ENCODE data around the gene C9orf43. TPM values are rescaled to one million over a fixed set of nuclear protein-coding genes. Genes with fewer than 3 reads are reported as not detected.

The C9orf43 gene
- total and polyA plus RNA-seq, 9 of the 15 experiments (the other 6 are each of a cell fraction or from before 2014, with no cell fraction given), result 0.21 to 0.58 (median 0.33) TPM

GRCh38 chr9:113398796-113399195, 11.8 kb upstream of the C9orf43 start:
- H3K36me3 ChIP-seq (ENCODE audit: control insufficient read depth, insufficient read depth, low read length), result no peaks in the 10 kb centered on the region
- BruUV-seq (replicated peaks), result no TSS peak
- H3K4me2 ChIP-seq (ENCODE audit: insufficient read depth, low read length), result no peak overlapping the region
- no peaks in the 10 kb centered on the region for H3K27me3 ChIP-seq (ENCODE audit: control insufficient read depth in 2 of 2, insufficient read depth in 2 of 2, low read length in 2 of 2)
- ChIA-PET CTCF (ENCODE audit: low intra/inter-chr PET ratio) (no interaction called here), POLR2A (interaction anchor here (0.6 to 4.5 kb wide), 8 partner anchors 8 to 154 kb away, joined by 3 to 43 read pairs (median 3); partner anchors contain the start of genes C9orf43 and POLE3)
- peaks cover 22 to 42% of the 10 kb centered on the region in 2 experiments; a peak in 4 of 5 replicates for H3K4me1 ChIP-seq (replicated peaks in 1 of 2; ENCODE audit: control insufficient read depth in 2 of 2, insufficient read depth in 2 of 2, low read length in 2 of 2)
- WGBS (ENCODE audit: insufficient coverage, low coverage, missing lambda C conversion rate), result 73% methylated on average over 4 of the region's 5 CpGs
- H3K9me3 ChIP-seq (replicated peaks; ENCODE audit: control insufficient read depth, insufficient read depth, low read depth, low read length), result no peaks in the 10 kb centered on the region
- H2AFZ ChIP-seq (ENCODE audit: low read depth, low read length), result no peak overlapping the region
- H3K4me3 ChIP-seq, result no peak overlapping the region
- ATAC-seq, result no peak
- no peak overlapping the region for H3K27ac ChIP-seq (ENCODE audit: extremely low read depth, low read depth, low read length)
- no peak for DNase-seq (ENCODE audit: extremely low read depth in 1 of 4, low spot score in 3 of 4)
- no peak for FAIRE-seq
- no peaks in the 10 kb centered on the region for H3K79me2 ChIP-seq (ENCODE audit: control insufficient read depth, insufficient read depth, low read length)
- in situ Hi-C loops (cut with MboI) (no loop called here), intact Hi-C loops (cut with micrococcal nuclease) (no loop called here)
- 0 out of 2 replicates have a peak, but pooled peaks cover 3% of the 10 kb centered on the region for H4K20me1 ChIP-seq (replicated peaks; ENCODE audit: control insufficient read depth, insufficient read depth, low read length)
- H3K9me1 ChIP-seq (ENCODE audit: control insufficient read depth, insufficient read depth, low read length), result no peaks in the 10 kb centered on the region
- no peak overlapping the region for H3K9ac ChIP-seq (ENCODE audit: insufficient read depth in 1 of 2, low read depth in 2 of 2, low read length in 2 of 2)
- TF ChIP-seq HMG20B (CRISPR knock-in tag; IDR thresholded peaks at IDR 0.05) (no peak), POLR2H (tag; IDR thresholded peaks at IDR 0.05; ENCODE audit: low read depth) (no peak), ZNF609 (CRISPR knock-in tag; IDR thresholded peaks at IDR 0.05; ENCODE audit: borderline replicate concordance) (no peak), SMAD2 (IDR thresholded peaks at IDR 0.05; ENCODE audit: low read depth, low read length) (no peak), LCOR (CRISPR knock-in tag; IDR thresholded peaks at IDR 0.05) (no peak), ZNF280B (CRISPR knock-in tag; IDR thresholded peaks at IDR 0.05) (no peak), SP1 (CRISPR knock-in tag; IDR thresholded peaks at IDR 0.05) (no peak), SPI1 (IDR thresholded peaks at IDR 0.05; ENCODE audit: borderline replicate concordance, low read depth, low read length) (no peak), TAF9B (IDR thresholded peaks at IDR 0.05; ENCODE audit: partially characterized antibody) (no peak), ZC3H8 (IDR thresholded peaks at IDR 0.05) (no peak)
- TF ChIP-seq, protein P1, sequence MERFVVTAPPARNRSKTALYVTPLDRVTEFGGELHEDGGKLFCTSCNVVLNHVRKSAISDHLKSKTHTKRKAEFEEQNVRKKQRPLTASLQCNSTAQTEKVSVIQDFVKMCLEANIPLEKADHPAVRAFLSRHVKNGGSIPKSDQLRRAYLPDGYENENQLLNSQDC (CRISPR knock-in tag; IDR thresholded peaks at IDR 0.05), result no peak
- TF ChIP-seq, protein P2, sequence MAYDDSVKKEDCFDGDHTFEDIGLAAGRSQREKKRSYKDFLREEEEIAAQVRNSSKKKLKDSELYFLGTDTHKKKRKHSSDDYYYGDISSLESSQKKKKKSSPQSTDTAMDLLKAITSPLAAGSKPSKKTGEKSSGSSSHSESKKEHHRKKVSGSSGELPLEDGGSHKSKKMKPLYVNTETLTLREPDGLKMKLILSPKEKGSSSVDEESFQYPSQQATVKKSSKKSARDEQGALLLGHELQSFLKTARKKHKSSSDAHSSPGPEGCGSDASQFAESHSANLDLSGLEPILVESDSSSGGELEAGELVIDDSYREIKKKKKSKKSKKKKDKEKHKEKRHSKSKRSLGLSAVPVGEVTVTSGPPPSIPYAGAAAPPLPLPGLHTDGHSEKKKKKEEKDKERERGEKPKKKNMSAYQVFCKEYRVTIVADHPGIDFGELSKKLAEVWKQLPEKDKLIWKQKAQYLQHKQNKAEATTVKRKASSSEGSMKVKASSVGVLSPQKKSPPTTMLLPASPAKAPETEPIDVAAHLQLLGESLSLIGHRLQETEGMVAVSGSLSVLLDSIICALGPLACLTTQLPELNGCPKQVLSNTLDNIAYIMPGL (CRISPR knock-in tag; IDR thresholded peaks at IDR 0.05), result no peak
- TF ChIP-seq, protein P3, sequence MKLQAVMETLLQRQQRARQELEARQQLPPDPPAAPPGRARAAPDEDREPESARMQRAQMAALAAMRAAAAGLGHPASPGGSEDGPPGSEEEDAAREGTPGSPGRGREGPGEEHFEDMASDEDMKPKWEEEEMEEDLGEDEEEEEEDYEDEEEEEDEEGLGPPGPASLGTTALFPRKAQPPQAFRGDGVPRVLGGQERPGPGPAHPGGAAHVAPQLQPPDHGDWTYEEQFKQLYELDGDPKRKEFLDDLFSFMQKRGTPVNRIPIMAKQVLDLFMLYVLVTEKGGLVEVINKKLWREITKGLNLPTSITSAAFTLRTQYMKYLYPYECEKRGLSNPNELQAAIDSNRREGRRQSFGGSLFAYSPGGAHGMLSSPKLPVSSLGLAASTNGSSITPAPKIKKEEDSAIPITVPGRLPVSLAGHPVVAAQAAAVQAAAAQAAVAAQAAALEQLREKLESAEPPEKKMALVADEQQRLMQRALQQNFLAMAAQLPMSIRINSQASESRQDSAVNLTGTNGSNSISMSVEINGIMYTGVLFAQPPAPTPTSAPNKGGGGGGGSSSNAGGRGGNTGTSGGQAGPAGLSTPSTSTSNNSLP (IDR thresholded peaks at IDR 0.05; ENCODE audit: borderline replicate concordance, low read depth, low read length), result no peak
